Fibroblast of mammary gland (primary cell): ENCODE results near the gene PDGFC.

Experiments used
- DNase-seq: peaks from one replicate; pipeline ENCODE4 v3.0.0-alpha.2; 2010; ENCODE audit warnings: low read depth
- H3K4me3 ChIP-seq: 2 replicates; pipeline ENCODE4 v1.5.1; 2011; ENCODE audit warnings: low read depth, mild to moderate bottlenecking, low read length, moderate library complexity; ENCODE audit not compliant: control insufficient read depth
- TF ChIP-seq, protein P1 (sequence below): conservative IDR thresholded peaks from 2 replicates; pipeline ENCODE4 v1.5.1; 2011; ENCODE audit warnings: low read depth, low read length, inconsistent platforms; ENCODE audit not compliant: control insufficient read depth, insufficient read depth

Gene PDGFC

DNA sequence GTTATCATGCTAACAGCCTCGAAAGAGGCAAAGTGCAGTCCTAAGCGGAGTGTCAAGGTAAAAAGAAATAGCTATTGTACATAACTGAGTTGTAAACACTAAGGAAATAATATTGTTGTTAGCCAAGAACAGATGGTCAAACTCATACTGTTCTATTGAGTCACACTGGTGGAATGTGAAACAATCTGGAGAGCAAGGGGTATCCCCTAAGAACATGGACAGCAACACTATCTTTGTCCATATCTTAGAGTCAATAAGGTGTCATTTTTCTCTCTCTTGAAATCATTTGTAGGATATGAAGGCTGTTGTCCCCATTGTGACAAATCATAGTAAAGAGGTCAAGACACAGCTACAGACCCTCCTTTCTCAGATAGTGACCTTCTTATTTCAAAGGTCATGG is 4.5 kb upstream of the PDGFC start:
- TF ChIP-seq, protein P1, sequence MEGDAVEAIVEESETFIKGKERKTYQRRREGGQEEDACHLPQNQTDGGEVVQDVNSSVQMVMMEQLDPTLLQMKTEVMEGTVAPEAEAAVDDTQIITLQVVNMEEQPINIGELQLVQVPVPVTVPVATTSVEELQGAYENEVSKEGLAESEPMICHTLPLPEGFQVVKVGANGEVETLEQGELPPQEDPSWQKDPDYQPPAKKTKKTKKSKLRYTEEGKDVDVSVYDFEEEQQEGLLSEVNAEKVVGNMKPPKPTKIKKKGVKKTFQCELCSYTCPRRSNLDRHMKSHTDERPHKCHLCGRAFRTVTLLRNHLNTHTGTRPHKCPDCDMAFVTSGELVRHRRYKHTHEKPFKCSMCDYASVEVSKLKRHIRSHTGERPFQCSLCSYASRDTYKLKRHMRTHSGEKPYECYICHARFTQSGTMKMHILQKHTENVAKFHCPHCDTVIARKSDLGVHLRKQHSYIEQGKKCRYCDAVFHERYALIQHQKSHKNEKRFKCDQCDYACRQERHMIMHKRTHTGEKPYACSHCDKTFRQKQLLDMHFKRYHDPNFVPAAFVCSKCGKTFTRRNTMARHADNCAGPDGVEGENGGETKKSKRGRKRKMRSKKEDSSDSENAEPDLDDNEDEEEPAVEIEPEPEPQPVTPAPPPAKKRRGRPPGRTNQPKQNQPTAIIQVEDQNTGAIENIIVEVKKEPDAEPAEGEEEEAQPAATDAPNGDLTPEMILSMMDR: no peak
- peak; percentile 86 for DNase-seq
- no peak overlapping the region for H3K4me3 ChIP-seq

DNA sequence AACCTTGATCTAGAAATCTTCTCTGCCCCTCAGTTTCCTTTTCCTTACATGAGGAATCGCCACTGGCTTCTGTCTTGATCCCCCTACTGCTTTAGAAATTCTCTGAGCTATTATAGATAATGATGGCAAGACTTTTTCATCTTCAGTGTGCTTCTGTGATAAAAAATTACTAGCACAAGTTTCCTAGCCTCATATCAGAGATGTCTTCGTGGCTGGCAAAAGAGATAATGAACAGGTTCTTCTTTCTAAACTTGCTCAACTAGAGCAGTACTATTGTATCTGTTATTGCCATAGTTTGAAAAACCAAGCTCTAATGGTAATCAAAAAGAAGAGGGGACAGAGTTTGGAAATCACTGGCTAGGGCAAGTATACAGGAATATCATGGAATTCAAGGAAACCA is 4.1 kb upstream of the PDGFC start:
- no peak overlapping the region for H3K4me3 ChIP-seq
- no peak for DNase-seq
- TF ChIP-seq, protein P1: no peak

DNA sequence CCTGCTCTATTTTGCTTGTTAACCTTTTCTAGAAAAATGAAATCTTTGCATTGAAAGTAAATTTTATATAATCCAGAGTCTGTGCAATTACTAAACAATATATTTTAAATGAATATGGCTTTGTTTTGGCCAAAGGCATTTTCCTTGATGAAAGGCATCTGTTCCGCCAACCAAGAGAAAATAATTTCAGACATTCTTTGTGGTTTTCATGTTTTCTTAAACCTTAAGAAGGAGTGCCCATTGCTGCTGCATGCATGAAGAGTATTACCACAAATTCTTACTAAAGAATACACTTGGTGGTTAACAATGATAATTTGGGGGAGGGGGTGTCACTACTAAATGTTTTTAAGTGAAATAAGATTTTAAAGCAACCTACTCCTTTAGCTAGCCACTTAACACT is 2.7 kb upstream of the PDGFC start:
- TF ChIP-seq, protein P1: no peak
- peak; percentile 62 for DNase-seq
- no peak overlapping the region for H3K4me3 ChIP-seq

DNA sequence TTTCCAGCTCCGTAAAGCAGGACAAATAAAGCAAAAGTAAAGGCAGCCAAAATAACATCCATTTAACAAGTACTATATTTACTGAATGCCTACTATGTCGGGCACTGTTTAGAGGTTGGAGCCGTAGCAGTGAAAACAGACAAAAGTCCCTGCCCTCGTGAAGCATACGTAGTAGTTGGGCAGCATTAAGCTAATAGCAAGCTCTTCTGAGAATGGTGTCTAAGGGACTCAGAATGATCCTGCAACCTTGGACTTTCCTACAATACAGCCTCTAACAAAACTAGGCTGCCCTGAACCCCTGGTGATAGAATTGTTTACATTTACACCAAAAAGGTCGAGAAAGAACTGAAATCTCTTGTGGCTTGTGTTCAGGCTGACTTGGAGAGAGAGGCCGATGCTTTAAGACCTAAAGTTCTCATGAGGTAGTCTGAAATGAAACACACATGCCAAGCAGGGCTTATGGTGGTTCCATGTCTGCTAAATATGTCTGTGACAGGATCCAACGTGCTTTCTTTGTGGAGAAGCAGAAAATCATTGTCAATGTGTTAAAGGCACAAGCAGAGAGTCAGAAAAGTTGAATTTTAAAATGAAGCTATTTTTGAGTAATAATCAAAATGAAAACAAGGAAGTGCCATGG is 898 bp upstream of the PDGFC start:
- peak overlapping the region; percentile 49 for H3K4me3 ChIP-seq
- TF ChIP-seq, protein P1: no peak
- DNase-seq: no peak

DNA sequence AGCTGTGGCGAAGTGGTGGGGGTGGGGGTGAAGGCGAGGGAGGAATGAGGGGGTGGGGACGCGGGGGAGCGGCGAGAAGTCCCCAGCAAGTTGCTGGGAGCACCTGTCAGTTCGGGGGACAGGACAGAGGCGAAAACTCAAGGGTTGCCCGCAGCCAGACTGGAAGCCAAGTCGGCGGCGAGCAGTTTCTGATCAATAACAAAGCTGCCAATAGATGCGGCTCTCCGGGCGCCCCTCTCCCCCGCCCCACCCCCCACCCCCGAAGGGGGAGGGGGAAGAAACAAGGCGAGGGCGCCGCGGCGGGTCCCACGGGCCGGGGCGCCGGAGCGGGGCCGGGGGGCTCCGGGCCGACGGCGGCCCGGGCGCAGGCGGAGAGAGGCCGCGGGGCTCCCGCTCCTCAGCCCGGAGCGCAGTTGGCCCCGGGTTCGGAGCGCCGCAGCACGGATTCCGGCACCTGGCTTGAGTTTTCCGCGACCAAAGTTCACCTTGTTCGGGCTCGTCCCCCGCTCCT is 379 bp downstream of the PDGFC start:
- H3K4me3 ChIP-seq: peak overlapping the region; percentile 83
- DNase-seq: no peak
- TF ChIP-seq, protein P1: no peak

DNA sequence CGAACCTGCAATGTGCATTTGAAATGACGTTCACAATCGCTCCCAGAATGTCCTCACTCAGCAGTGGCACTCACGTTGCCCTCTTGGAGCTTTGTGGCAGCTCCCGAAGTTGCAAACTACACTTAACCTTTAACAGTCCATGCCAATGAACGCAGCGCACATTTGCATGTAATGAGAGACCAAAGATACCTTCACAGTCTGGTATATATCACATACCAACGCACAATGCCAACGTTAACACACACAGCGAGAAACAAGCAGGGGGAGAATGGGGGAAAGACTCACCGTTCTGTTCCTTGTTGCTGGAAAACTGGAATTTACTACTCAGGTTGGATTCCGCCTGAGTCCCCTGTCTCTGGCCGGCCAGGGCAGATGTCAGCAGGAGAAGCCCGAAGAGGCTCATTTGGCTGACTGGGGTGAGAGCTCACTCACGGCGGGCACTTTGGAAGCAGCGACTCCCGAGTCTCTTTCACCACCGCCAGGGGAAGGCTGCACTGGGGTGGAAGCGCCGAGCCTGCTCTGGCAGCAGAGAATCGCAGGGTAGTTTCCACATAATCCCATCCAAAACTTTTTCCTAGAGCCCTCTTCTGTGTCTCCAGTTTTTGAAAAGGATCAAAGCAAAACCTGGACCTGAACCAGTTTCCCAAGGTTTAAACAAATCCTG is 966 bp downstream of the PDGFC start:
- TF ChIP-seq, protein P1: peak; percentile 50
- DNase-seq: peak; percentile 59
- peak overlapping the region; percentile 83 for H3K4me3 ChIP-seq
